ENCODE data around the gene SF3A2. TPM values are rescaled to one million over a fixed set of nuclear protein-coding genes. Genes with fewer than 3 reads are reported as not detected.

SF3A2 gene
- total and polyA plus RNA-seq, 4 donors: 37.2 to 113 (median 63.0) TPM

- H3K9ac ChIP-seq (ENCODE audit: insufficient read depth in 1 of 2, low read length in 2 of 2): no peak overlapping the region
- H3K9me3 ChIP-seq (ENCODE audit: control insufficient read depth in 4 of 4, insufficient read depth in 3 of 4, low read length in 3 of 4): peaks cover 0 to 4% (median 0%) of the 10 kb centered on the region in 4 donors
- no peak overlapping the region for H3K4me3 ChIP-seq
- H3K36me3 ChIP-seq (ENCODE audit: control insufficient read depth in 4 of 4, insufficient read depth in 4 of 4, low read length in 4 of 4): peaks cover 20 to 50% (median 35%) of the 10 kb centered on the region in 4 donors
- H3K27ac ChIP-seq (ENCODE audit: low read depth in 1 of 2, low read length in 1 of 2): peak overlapping the region in 1 of 2 donors; percentile 11
- peaks cover 9 to 35% (median 16%) of the 10 kb centered on the region in 5 donors for H3K4me1 ChIP-seq (ENCODE audit: control insufficient read depth in 5 of 5, insufficient read depth in 5 of 5, low read length in 5 of 5)
- no peaks in the 10 kb centered on the region for H3K27me3 ChIP-seq (ENCODE audit: control insufficient read depth in 3 of 3, insufficient read depth in 3 of 3, low read length in 2 of 3)
- ATAC-seq (ENCODE audit: insufficient read depth, low FRiP score) (no peak), DNase-seq (no peak)
- TF ChIP-seq CTCF (IDR thresholded peaks at IDR 0.05; ENCODE audit: control extremely low read depth, extremely low read depth): no peak
- WGBS, 2 donors: 93 to 95% methylated on average over 8 of the region's 8 CpGs
Measured at GRCh38 chr19:2242816-2243215, 6.2 kb downstream of the SF3A2 start.

GRCh38 chr19:2243274-2244124, 6.9 kb downstream of the SF3A2 start:
- ATAC-seq (ENCODE audit: insufficient read depth, low FRiP score) (no peak), DNase-seq (no peak)
- no peak for TF ChIP-seq CTCF (IDR thresholded peaks at IDR 0.05; ENCODE audit: control extremely low read depth, extremely low read depth)
- Histone ChIP-seq H3K36me3 (ENCODE audit: control insufficient read depth in 4 of 4, insufficient read depth in 4 of 4, low read length in 4 of 4) (peaks cover 20 to 56% (median 36%) of the 10 kb centered on the region in 4 donors), H3K9me3 (ENCODE audit: control insufficient read depth in 4 of 4, insufficient read depth in 3 of 4, low read length in 3 of 4) (peaks cover 0 to 4% (median 0%) of the 10 kb centered on the region in 4 donors), H3K4me1 (ENCODE audit: control insufficient read depth in 5 of 5, insufficient read depth in 5 of 5, low read length in 5 of 5) (peaks cover 4 to 29% (median 14%) of the 10 kb centered on the region in 5 donors), H3K27me3 (ENCODE audit: control insufficient read depth in 3 of 3, insufficient read depth in 3 of 3, low read length in 2 of 3) (no peaks in the 10 kb centered on the region), H3K9ac (ENCODE audit: insufficient read depth in 1 of 2, low read length in 2 of 2) (no peak overlapping the region), H3K4me3 (no peak overlapping the region), H3K27ac (ENCODE audit: low read depth in 1 of 2, low read length in 1 of 2) (no peak overlapping the region)
- 89 to 92% methylated on average over 32 of the region's 32 CpGs for WGBS, 2 donors

GRCh38 chr19:2244125-2244411, 7.4 kb downstream of the SF3A2 start:
- Histone ChIP-seq H3K27me3 (ENCODE audit: control insufficient read depth in 3 of 3, insufficient read depth in 3 of 3, low read length in 2 of 3) (no peaks in the 10 kb centered on the region), H3K9ac (ENCODE audit: insufficient read depth in 1 of 2, low read length in 2 of 2) (no peak overlapping the region), H3K9me3 (ENCODE audit: control insufficient read depth in 4 of 4, insufficient read depth in 3 of 4, low read length in 3 of 4) (peaks cover 0 to 4% (median 0%) of the 10 kb centered on the region in 4 donors), H3K4me1 (ENCODE audit: control insufficient read depth in 5 of 5, insufficient read depth in 5 of 5, low read length in 5 of 5) (peaks cover 4 to 29% (median 9%) of the 10 kb centered on the region in 5 donors), H3K36me3 (ENCODE audit: control insufficient read depth in 4 of 4, insufficient read depth in 4 of 4, low read length in 4 of 4) (peaks cover 20 to 60% (median 37%) of the 10 kb centered on the region in 4 donors), H3K4me3 (no peak overlapping the region), H3K27ac (ENCODE audit: low read depth in 1 of 2, low read length in 1 of 2) (no peak overlapping the region)
- 92 to 96% methylated on average over 12 of the region's 12 CpGs for WGBS, 2 donors
- ATAC-seq (ENCODE audit: insufficient read depth, low FRiP score) (no peak), DNase-seq (no peak)
- TF ChIP-seq CTCF (IDR thresholded peaks at IDR 0.05; ENCODE audit: control extremely low read depth, extremely low read depth): no peak

Measured in lung (tissue), 12 donors.